HG02642 (cell line): Measurements from ENCODE around the gene SLCO1B1.

Source experiments
- ATAC-seq: cut with Tn5 transposase; IDR thresholded peaks from one replicate; pipeline ENCODE4 v1.9.1; 2021; ENCODE audit warnings: mild to moderate bottlenecking; ENCODE audit not compliant: unreplicated experiment, poor library complexity

SLCO1B1 gene

GRCh38 chr12:21220266-21220665 lies 89.3 kb downstream of the SLCO1B1 start:
- ATAC-seq: no peak

- ATAC-seq: no peak
Measured at GRCh38 chr12:21221072-21221471, 90.1 kb downstream of the SLCO1B1 start.

GRCh38 chr12:21221778-21222177 lies 90.8 kb downstream of the SLCO1B1 start:
- ATAC-seq: no peak

GRCh38 chr12:21223930-21224329 lies 92.9 kb downstream of the SLCO1B1 start:
- no peak for ATAC-seq

- ATAC-seq: no peak
Measured at GRCh38 chr12:21234395-21234794, 103.4 kb downstream of the SLCO1B1 start.

GRCh38 chr12:21239866-21240265 lies 108.9 kb downstream of the SLCO1B1 start:
- no peak for ATAC-seq

- no peak for ATAC-seq
Measured at GRCh38 chr12:21248679-21249078, 117.7 kb downstream of the SLCO1B1 start.

GRCh38 chr12:21252070-21252469 lies 121.1 kb downstream of the SLCO1B1 start:
- no peak for ATAC-seq

GRCh38 chr12:21257172-21257571 lies 126.2 kb downstream of the SLCO1B1 start:
- ATAC-seq: no peak

- no peak for ATAC-seq
Measured at GRCh38 chr12:21264232-21264631, 133.2 kb downstream of the SLCO1B1 start.

- ATAC-seq: no peak
Measured at GRCh38 chr12:21265932-21266331, 134.9 kb downstream of the SLCO1B1 start.

- ATAC-seq: no peak
Measured at GRCh38 chr12:21276826-21277225, 145.8 kb downstream of the SLCO1B1 start.
